B cell (primary cell): ENCODE data around the gene PRMT6. TPM values are rescaled to one million over a fixed set of nuclear protein-coding genes. Genes with fewer than 3 reads are reported as not detected.

ENCODE experiments used
- ATAC-seq: fragments of 200-7000 bp; cut with Tn5 transposase; one replicate; pipeline ENCODE4 v1.10.0; 2021; ENCODE audit warnings: low read depth, mild to moderate bottlenecking, moderate number of reproducible peaks, moderate library complexity
- CTCF ChIA-PET: fragments of 350-600 bp; sonication (Branson Sonifier 250); formaldehyde crosslinking; loops from one replicate; lab custom pipeline; 2021; ENCODE audit warnings: antibody characterized with exemption, inconsistent platforms; lab: Charles Lee
- POLR2A ChIA-PET: fragments of 350-600 bp; sonication (Branson Sonifier 250); formaldehyde crosslinking; loops from one replicate; lab custom pipeline; 2021; ENCODE audit warnings: antibody characterized with exemption; lab: Charles Lee
- DNase-seq: peaks from one replicate; pipeline ENCODE4 v3.0.0; 2013
- H2AFZ ChIP-seq: 2 replicates; pipeline ENCODE4 v1.6.1; 2012; ENCODE audit warnings: mild to moderate bottlenecking, low read depth, low read length; ENCODE audit not compliant: insufficient read depth, poor library complexity, severe bottlenecking
- H3K27ac ChIP-seq, 2 donors: 1 replicate in 1 of 2; 2 replicates in 1 of 2; pipeline ENCODE4 v1.5.1; 2012 to 2013; ENCODE audit warnings: low read length in 2 of 2, mild to moderate bottlenecking in 2 of 2, moderate library complexity in 1 of 2
- H3K27me3 ChIP-seq, 4 experiments: fragments of 200-600 bp in 1 of 4; sonication (generic) in 1 of 4; replicated peaks in 1 of 4; 1 replicate in 2 of 4; 2 replicates in 2 of 4; pipeline versions ENCODE4 v1.6.1 to v1.7.0; 2013 to 2016; ENCODE audit warnings: low read length in 3 of 4, mild to moderate bottlenecking in 2 of 4, mixed read lengths in 1 of 4, moderate library complexity in 1 of 4; ENCODE audit not compliant: insufficient read depth in 4 of 4, control insufficient read depth in 3 of 4; ENCODE audit errors: control extremely low read depth in 1 of 4
- H3K36me3 ChIP-seq, 2 experiments: replicated peaks in 1 of 2; 1 replicate in 1 of 2; 2 replicates in 1 of 2; pipeline versions ENCODE4 v1.6.1 to v1.7.1; 2013; ENCODE audit warnings: low read length in 1 of 2; ENCODE audit not compliant: insufficient read depth in 2 of 2, control insufficient read depth in 1 of 2; ENCODE audit errors: control extremely low read depth in 1 of 2, extremely low read depth in 1 of 2
- H3K4me1 ChIP-seq, 2 donors: fragments of 200-600 bp in 1 of 2; sonication (generic) in 1 of 2; 1 replicate in 1 of 2; 2 replicates in 1 of 2; pipeline versions ENCODE4 v1.5.1 to v1.6.1; 2013 to 2017; ENCODE audit warnings: low read length in 2 of 2; ENCODE audit not compliant: control insufficient read depth in 2 of 2, insufficient read depth in 2 of 2
- H3K4me2 ChIP-seq: replicated peaks from 2 replicates; pipeline ENCODE3; 2012; ENCODE audit warnings: mild to moderate bottlenecking, low read depth, low read length; ENCODE audit not compliant: poor library complexity, severe bottlenecking
- H3K4me3 ChIP-seq, 5 experiments: fragments of 200-600 bp in 1 of 5; sonication (generic) in 1 of 5; 1 replicate in 3 of 5; 2 replicates in 2 of 5; pipeline versions ENCODE4 v1.5.1 to v1.7.0; 2011 to 2016; ENCODE audit warnings: low read length in 4 of 5, mild to moderate bottlenecking in 4 of 5, low read depth in 2 of 5, control low read depth in 1 of 5, moderate library complexity in 1 of 5; ENCODE audit not compliant: insufficient read depth in 1 of 5; ENCODE audit errors: control extremely low read depth in 1 of 5, extremely low read depth in 1 of 5
- H3K79me2 ChIP-seq: fragments of 200-600 bp; sonication (generic); one replicate; pipeline ENCODE4 v1.6.0; 2016; ENCODE audit warnings: low read length; ENCODE audit not compliant: control insufficient read depth, insufficient read depth
- H3K9ac ChIP-seq: fragments of 200-600 bp; sonication (generic); 2 replicates; pipeline ENCODE4 v1.6.1; 2017; ENCODE audit warnings: mild to moderate bottlenecking, low read length, moderate library complexity
- H3K9me3 ChIP-seq, 3 donors: one replicate each; pipeline versions ENCODE4 v1.6.1 to v1.7.1; 2013; ENCODE audit warnings: low read length in 2 of 3; ENCODE audit not compliant: control insufficient read depth in 2 of 3, insufficient read depth in 1 of 3; ENCODE audit errors: control extremely low read depth in 1 of 3
- H4K20me1 ChIP-seq: 2 replicates; pipeline ENCODE4 v1.6.0; 2012; ENCODE audit warnings: mild to moderate bottlenecking, low read length; ENCODE audit not compliant: insufficient read depth, control insufficient read depth, poor library complexity, severe bottlenecking
- H3K27ac Mint-ChIP-seq: one replicate; pipeline ENCODE4 v1.8.0; 2021; ENCODE audit warnings: mixed read lengths
- H3K27me3 Mint-ChIP-seq: one replicate; pipeline ENCODE4 v1.8.0; 2021; ENCODE audit warnings: mixed read lengths
- H3K4me1 Mint-ChIP-seq: one replicate; pipeline ENCODE4 v1.8.0; 2021; ENCODE audit warnings: mixed read lengths
- H3K4me3 Mint-ChIP-seq: one replicate; pipeline ENCODE4 v1.8.0; 2021; ENCODE audit warnings: mixed read lengths
- H3K9me3 Mint-ChIP-seq: one replicate; pipeline ENCODE4 v1.8.0; 2022; ENCODE audit warnings: mixed read lengths; ENCODE audit not compliant: insufficient read depth
- EZH2 ChIP-seq: IDR thresholded peaks from 2 replicates; pipeline ENCODE4 v1.6.1; 2012; ENCODE audit warnings: borderline replicate concordance, low read depth, mild to moderate bottlenecking, moderate library complexity, low read length; ENCODE audit not compliant: insufficient read depth, poor library complexity, severe bottlenecking
- WGBS: methylation state at CpG from one replicate; pipeline ENCODE4 v1.1.5; 2013; ENCODE audit warnings: missing lambda C conversion rate; ENCODE audit not compliant: insufficient coverage; 5-methylcytosine and 5-hydroxymethylcytosine counted together
- intact Hi-C: fragments of 100-400 bp; cut with micrococcal nuclease; formaldehyde crosslinking; loops from one replicate; pipeline ENCODE4 v1.10.0; 2022
- polyA plus RNA-seq: library from polyadenylated mRNA; depleted of rRNA; stranded (reverse); fragments of >200 nt; gene quantifications from 2 replicates; pipeline ENCODE4 v1.2.3, GENCODE V29; 2012
- total RNA-seq, 2 donors: library from RNA; stranded (reverse); fragments of 120-200 nt in 1 of 2; gene quantifications; 1 replicate in 1 of 2; 2 replicates in 1 of 2; pipeline versions ENCODE4 v1.2.3 to v1.2.4, GENCODE V29; 2013 to 2022
- TF ChIP-seq, protein P1 (sequence below): fragments of 200-600 bp; IDR thresholded peaks from one replicate; pipeline ENCODE4 v1.8.0; 2022; ENCODE audit warnings: antibody characterized with exemption, mild to moderate bottlenecking

The PRMT6 gene
- total and polyA plus RNA-seq, 2 donors (not counting 1 experiment from before 2014, with no cell fraction given), result 6.3 to 21.6 TPM

DNA sequence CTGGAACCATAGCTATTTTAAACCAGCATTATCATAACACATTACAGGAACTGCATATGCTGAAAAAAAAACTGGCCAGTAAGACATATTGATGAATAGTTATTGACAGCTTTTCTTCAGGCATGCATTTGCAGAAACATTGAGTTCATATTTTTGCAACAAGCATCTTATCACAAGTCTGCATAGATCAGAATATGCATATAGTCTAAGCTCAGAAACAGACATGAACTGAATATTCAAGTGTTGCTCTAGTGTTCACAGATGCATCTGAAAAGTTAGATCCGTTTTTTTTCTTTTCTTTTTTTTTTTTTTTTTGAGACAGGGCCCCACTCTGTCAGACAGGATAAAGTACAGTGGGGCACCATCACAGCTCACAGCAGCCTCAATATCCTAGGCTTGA lies 22.8 kb downstream of the PRMT6 start:
- Mint-ChIP-seq H3K27me3 (peaks cover 10% of the 10 kb centered on the region), H3K9me3 (peaks cover 4% of the 10 kb centered on the region), H3K4me1 (no peaks in the 10 kb centered on the region), H3K27ac (no peak overlapping the region), H3K4me3 (no peak overlapping the region)
- H3K27ac ChIP-seq, result no peak overlapping the region
- H3K36me3 ChIP-seq, result no peaks in the 10 kb centered on the region
- H4K20me1 ChIP-seq, result no peaks in the 10 kb centered on the region
- H2AFZ ChIP-seq, result no peak overlapping the region
- ChIA-PET CTCF (interaction anchor here (1.6 kb wide), 1 partner anchor 63 kb away, joined by 7 read pairs; no protein-coding TSS in a partner anchor), POLR2A (no interaction called here)
- H3K9me3 ChIP-seq, result peaks cover 0 to 2% (median 2%) of the 10 kb centered on the region in 3 donors
- TF ChIP-seq, protein P1, sequence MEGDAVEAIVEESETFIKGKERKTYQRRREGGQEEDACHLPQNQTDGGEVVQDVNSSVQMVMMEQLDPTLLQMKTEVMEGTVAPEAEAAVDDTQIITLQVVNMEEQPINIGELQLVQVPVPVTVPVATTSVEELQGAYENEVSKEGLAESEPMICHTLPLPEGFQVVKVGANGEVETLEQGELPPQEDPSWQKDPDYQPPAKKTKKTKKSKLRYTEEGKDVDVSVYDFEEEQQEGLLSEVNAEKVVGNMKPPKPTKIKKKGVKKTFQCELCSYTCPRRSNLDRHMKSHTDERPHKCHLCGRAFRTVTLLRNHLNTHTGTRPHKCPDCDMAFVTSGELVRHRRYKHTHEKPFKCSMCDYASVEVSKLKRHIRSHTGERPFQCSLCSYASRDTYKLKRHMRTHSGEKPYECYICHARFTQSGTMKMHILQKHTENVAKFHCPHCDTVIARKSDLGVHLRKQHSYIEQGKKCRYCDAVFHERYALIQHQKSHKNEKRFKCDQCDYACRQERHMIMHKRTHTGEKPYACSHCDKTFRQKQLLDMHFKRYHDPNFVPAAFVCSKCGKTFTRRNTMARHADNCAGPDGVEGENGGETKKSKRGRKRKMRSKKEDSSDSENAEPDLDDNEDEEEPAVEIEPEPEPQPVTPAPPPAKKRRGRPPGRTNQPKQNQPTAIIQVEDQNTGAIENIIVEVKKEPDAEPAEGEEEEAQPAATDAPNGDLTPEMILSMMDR, result no peak
- no peak for TF ChIP-seq EZH2
- H3K4me2 ChIP-seq, result no peak overlapping the region
- H3K4me3 ChIP-seq, result no peak overlapping the region
- no peak for ATAC-seq
- H3K4me1 ChIP-seq, result no peaks in the 10 kb centered on the region
- H3K79me2 ChIP-seq, result no peaks in the 10 kb centered on the region
- DNase-seq, result no peak
- intact Hi-C loops, result no loop called here
- no peak overlapping the region for H3K9ac ChIP-seq
- no CpG with 5 or more reads among the region's 1 CpG for WGBS
- no peaks in the 10 kb centered on the region for H3K27me3 ChIP-seq

DNA sequence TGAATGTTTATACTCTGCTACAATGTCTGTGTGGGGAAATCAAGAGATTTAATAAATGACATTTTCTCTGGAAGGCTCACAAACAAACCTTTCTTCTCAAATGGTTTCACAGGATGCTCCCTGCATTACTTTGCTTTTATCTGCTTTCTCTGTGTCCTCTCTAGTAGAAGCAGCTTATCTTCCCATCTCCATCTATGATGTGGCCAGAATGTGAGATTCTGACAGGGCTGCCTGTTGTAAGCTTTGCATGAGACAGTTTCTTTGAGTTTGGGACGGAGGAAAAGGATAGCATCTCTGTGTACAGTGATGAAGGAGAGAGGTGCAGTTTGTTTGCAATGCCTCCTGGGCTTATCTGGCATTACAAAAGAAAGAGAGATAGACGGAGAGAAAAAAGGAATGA lies 24.6 kb downstream of the PRMT6 start:
- H3K27me3 Mint-ChIP-seq, result peaks cover 7% of the 10 kb centered on the region
- no peaks in the 10 kb centered on the region for H3K4me1 ChIP-seq
- TF ChIP-seq EZH2, result no peak
- TF ChIP-seq, protein P1, result no peak
- intact Hi-C loops, result no loop called here
- H3K27ac Mint-ChIP-seq, result no peak overlapping the region
- H3K9ac ChIP-seq, result no peak overlapping the region
- H3K4me2 ChIP-seq, result no peak overlapping the region
- no peak overlapping the region for H3K4me3 ChIP-seq
- no peak overlapping the region for H3K4me3 Mint-ChIP-seq
- H3K27ac ChIP-seq, result no peak overlapping the region
- H3K9me3 Mint-ChIP-seq, result peaks cover 8% of the 10 kb centered on the region
- no peak overlapping the region for H2AFZ ChIP-seq
- no peaks in the 10 kb centered on the region for H3K27me3 ChIP-seq
- DNase-seq, result no peak
- CTCF ChIA-PET, result no interaction called here
- H3K4me1 Mint-ChIP-seq, result no peaks in the 10 kb centered on the region
- no peaks in the 10 kb centered on the region for H4K20me1 ChIP-seq
- no peak for ATAC-seq
- no peaks in the 10 kb centered on the region for H3K79me2 ChIP-seq
- 50% methylated on average over 1 of the region's 2 CpGs for WGBS
- H3K36me3 ChIP-seq, result no peaks in the 10 kb centered on the region
- POLR2A ChIA-PET, result no interaction called here
- peaks cover under 1 to 11% (median 3%) of the 10 kb centered on the region in 3 donors for H3K9me3 ChIP-seq
